CD4-positive, alpha-beta memory T cell (primary cell): Measurements from ENCODE around the gene CCDC174. TPM values are rescaled to one million over a fixed set of nuclear protein-coding genes. Genes with fewer than 3 reads are reported as not detected.

Experiments
- CTCF ChIA-PET: fragments of 350-600 bp; sonication (Branson Sonifier 250); formaldehyde crosslinking; loops from one replicate; lab custom pipeline; 2021; ENCODE audit warnings: inconsistent platforms; ENCODE audit not compliant: partially characterized antibody; lab: Charles Lee
- POLR2A ChIA-PET: fragments of 350-600 bp; sonication (Branson Sonifier 250); formaldehyde crosslinking; loops from one replicate; lab custom pipeline; 2021; ENCODE audit not compliant: partially characterized antibody; lab: Charles Lee
- DNase-seq, 5 donors: peaks; one replicate each; pipeline versions ENCODE4 v3.0.0 to v3.0.0-alpha.2; 2020 to 2022; ENCODE audit warnings: mixed read lengths in 1 of 5
- H3K27ac ChIP-seq: one replicate; pipeline ENCODE4 v1.7.0; 2013; ENCODE audit warnings: low read depth, low read length
- H3K27me3 ChIP-seq: 2 replicates; pipeline ENCODE4 v1.7.0; 2013; ENCODE audit warnings: mild to moderate bottlenecking, low read length, moderate library complexity; ENCODE audit not compliant: insufficient read depth
- H3K36me3 ChIP-seq: 2 replicates; pipeline ENCODE4 v1.7.0; 2013; ENCODE audit warnings: mild to moderate bottlenecking, low read length, moderate library complexity; ENCODE audit not compliant: insufficient read depth
- H3K4me1 ChIP-seq: 2 replicates; pipeline ENCODE4 v1.7.0; 2013; ENCODE audit warnings: mild to moderate bottlenecking, low read length, moderate library complexity; ENCODE audit not compliant: insufficient read depth
- H3K4me3 ChIP-seq, 2 donors: one replicate each; pipeline ENCODE4 v1.7.0; 2013; ENCODE audit warnings: low read length in 2 of 2, mild to moderate bottlenecking in 1 of 2
- H3K9me3 ChIP-seq, 2 donors: one replicate each; pipeline ENCODE4 v1.7.0; 2013; ENCODE audit warnings: low read length in 2 of 2, control low read depth in 1 of 2; ENCODE audit not compliant: control insufficient read depth in 1 of 2
- H3K27ac Mint-ChIP-seq, 7 donors: one replicate each; pipeline ENCODE4 v1.8.0; 2020 to 2021; ENCODE audit warnings: mixed read lengths in 7 of 7, mild to moderate bottlenecking in 6 of 7, inconsistent platforms in 3 of 7, moderate library complexity in 3 of 7
- H3K27me3 Mint-ChIP-seq, 2 donors: one replicate each; pipeline ENCODE4 v1.8.0; 2020 to 2021; ENCODE audit warnings: mixed read lengths in 2 of 2
- H3K36me3 Mint-ChIP-seq, 2 donors: one replicate each; pipeline ENCODE4 v1.8.0; 2020 to 2021; ENCODE audit warnings: mixed read lengths in 2 of 2, inconsistent platforms in 1 of 2, mild to moderate bottlenecking in 1 of 2
- H3K4me1 Mint-ChIP-seq, 4 donors: one replicate each; pipeline ENCODE4 v1.8.0; 2020 to 2021; ENCODE audit warnings: mixed read lengths in 4 of 4, mild to moderate bottlenecking in 1 of 4
- H3K4me3 Mint-ChIP-seq, 8 donors: one replicate each; pipeline ENCODE4 v1.8.0; 2020 to 2021; ENCODE audit warnings: mixed read lengths in 8 of 8, mild to moderate bottlenecking in 7 of 8, moderate library complexity in 6 of 8, inconsistent platforms in 3 of 8
- H3K9me3 Mint-ChIP-seq, 8 donors: one replicate each; pipeline ENCODE4 v1.8.0; 2020 to 2021; ENCODE audit warnings: mixed read lengths in 8 of 8, mild to moderate bottlenecking in 5 of 8, inconsistent platforms in 3 of 8, moderate library complexity in 1 of 8
- intact Hi-C: fragments of 100-400 bp; cut with micrococcal nuclease; formaldehyde crosslinking; loops from one replicate; pipeline ENCODE4 v1.15.1; 2023
- polyA plus RNA-seq, 2 donors: library from polyadenylated mRNA; unstranded; fragments of 300-500 nt; fragmentation: Illumina TruSeq; gene quantifications; one replicate each; pipeline ENCODE4 v1.2.3, GENCODE V29; 2021
- total RNA-seq, 2 experiments: library from RNA; stranded (reverse); gene quantifications; one replicate each; pipeline ENCODE4 v1.2.3, GENCODE V29; 2021

Gene CCDC174
- total and polyA plus RNA-seq, 4 experiments from 2014 or later = 20.0 to 51.8 (median 37.1) TPM

DNA sequence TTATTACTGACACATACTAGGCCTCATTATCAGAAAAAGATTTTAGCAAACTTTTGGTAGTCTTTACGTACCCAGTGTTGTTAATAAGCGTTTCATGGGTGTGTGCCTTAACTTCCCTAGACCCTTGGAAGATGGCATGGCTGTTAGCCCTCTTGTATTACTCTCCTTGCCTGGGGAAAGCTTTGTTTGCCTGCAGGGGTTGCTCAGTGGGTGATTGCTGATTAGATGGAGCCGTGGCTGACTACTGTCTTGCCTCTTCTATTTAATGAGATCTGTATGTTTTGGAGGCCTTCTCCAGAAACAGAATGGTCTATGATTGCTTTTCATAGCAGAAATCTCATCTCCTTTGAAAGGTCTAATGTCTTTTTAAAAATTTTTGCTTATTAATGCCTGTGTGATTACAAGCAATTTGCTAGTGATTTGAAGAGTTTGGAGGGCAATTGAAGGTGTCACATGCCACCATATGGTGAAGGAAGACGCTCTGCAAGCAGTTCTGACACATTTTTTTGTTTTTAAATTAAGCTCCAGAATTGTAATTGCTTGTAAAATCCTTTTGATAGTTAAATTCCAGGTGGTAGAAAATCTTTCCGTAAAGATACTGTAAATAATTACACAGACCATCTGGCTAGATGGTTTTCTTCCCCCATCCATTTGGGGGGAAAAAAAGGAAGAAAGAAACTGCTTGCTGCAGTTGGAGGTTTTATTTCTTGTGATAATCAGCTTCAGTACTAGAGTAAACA lies 12.0 kb downstream of the CCDC174 start:
- Histone ChIP-seq H3K4me3 (no peak overlapping the region), H3K4me1 (no peaks in the 10 kb centered on the region), H3K36me3 (peaks cover 94% of the 10 kb centered on the region), H3K27me3 (no peaks in the 10 kb centered on the region), H3K27ac (no peak overlapping the region), H3K9me3 (no peaks in the 10 kb centered on the region)
- POLR2A ChIA-PET = interaction anchor here (0.6 kb wide), 1 partner anchor 1166 kb away, joined by 3 read pairs; no protein-coding TSS in a partner anchor
- H3K27ac Mint-ChIP-seq = no peak overlapping the region
- intact Hi-C loops = no loop called here
- CTCF ChIA-PET = interaction anchor here (1.3 kb wide), 1 partner anchor 10 kb away, joined by 3 read pairs; no protein-coding TSS in a partner anchor
- H3K27me3 Mint-ChIP-seq = no peaks in the 10 kb centered on the region
- no peaks in the 10 kb centered on the region for H3K9me3 Mint-ChIP-seq
- H3K4me1 Mint-ChIP-seq = peaks cover 0 to 5% (median 3%) of the 10 kb centered on the region in 4 donors
- DNase-seq = no peak
- peaks cover 62 to 90% of the 10 kb centered on the region in 2 donors for H3K36me3 Mint-ChIP-seq
- no peak overlapping the region for H3K4me3 Mint-ChIP-seq

DNA sequence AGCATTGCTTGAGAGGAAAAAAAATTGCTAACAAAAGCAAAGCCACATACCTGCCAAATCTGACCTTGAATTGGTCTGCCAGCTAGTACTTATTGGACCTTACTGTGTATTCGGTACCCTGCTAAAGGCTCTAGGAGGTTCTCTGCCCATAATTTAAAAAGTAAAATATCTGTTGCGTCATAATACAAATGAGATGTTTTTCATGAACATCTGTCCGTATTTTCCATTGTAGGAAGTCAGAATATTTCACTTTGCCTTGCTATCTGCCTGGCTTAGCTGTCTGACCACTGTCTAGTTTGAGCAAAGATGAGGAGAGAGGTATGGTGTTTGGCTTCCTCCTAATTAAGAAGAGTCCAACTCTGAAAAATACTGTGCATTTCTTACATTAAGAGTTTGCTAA lies 12.6 kb downstream of the CCDC174 start:
- Mint-ChIP-seq H3K9me3 (no peaks in the 10 kb centered on the region), H3K36me3 (peaks cover 61 to 91% of the 10 kb centered on the region in 2 donors), H3K27ac (peak overlapping the region in 1 of 7 donors; percentile 6), H3K27me3 (no peaks in the 10 kb centered on the region), H3K4me3 (no peak overlapping the region), H3K4me1 (peaks cover 0 to 5% (median 3%) of the 10 kb centered on the region in 4 donors)
- no peak overlapping the region for H3K27ac ChIP-seq
- POLR2A ChIA-PET = interaction anchor here (0.6 kb wide), 1 partner anchor 1165 kb away, joined by 3 read pairs; no protein-coding TSS in a partner anchor
- CTCF ChIA-PET = interaction anchor here (1.3 kb wide), 1 partner anchor 11 kb away, joined by 3 read pairs; no protein-coding TSS in a partner anchor
- no peaks in the 10 kb centered on the region for H3K27me3 ChIP-seq
- intact Hi-C loops = no loop called here
- DNase-seq = no peak
- H3K4me1 ChIP-seq = no peaks in the 10 kb centered on the region
- no peak overlapping the region for H3K4me3 ChIP-seq
- H3K36me3 ChIP-seq = peaks cover 94% of the 10 kb centered on the region
- H3K9me3 ChIP-seq = no peaks in the 10 kb centered on the region

DNA sequence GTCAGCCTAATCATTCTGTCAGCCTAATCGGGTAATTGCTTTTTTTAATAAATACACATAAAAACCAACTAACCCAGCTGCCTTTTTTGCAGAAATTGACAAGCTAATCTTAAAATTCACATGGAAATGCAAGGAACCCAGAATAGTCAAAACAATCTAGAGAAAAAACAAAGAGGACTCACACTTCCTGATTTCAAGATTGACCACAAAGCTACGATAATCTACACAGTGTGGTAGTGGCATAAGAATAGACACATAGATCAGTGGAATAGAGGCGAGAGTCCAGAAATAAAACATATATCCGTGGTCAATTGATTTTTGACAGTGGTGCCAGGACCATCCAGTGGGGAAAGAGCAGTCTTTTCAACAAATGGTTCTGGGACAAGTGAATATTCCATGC lies 21.0 kb downstream of the CCDC174 start:
- no peaks in the 10 kb centered on the region for H3K27me3 Mint-ChIP-seq
- no peak overlapping the region for H3K27ac ChIP-seq
- no peaks in the 10 kb centered on the region for H3K9me3 ChIP-seq
- peaks cover 48 to 69% of the 10 kb centered on the region in 2 donors for H3K36me3 Mint-ChIP-seq
- ChIA-PET CTCF (interaction anchor here (0.7 to 2.3 kb wide), 5 partner anchors 13 to 255 kb away, joined by 3 to 24 read pairs (median 3); no protein-coding TSS in a partner anchor), POLR2A (interaction anchor here (1.2 kb wide), 1 partner anchor 20 kb away, joined by 3 read pairs; no protein-coding TSS in a partner anchor)
- H3K27me3 ChIP-seq = no peaks in the 10 kb centered on the region
- H3K9me3 Mint-ChIP-seq = peaks cover 0 to 2% (median 0%) of the 10 kb centered on the region in 8 donors
- intact Hi-C loops = no loop called here
- no peak overlapping the region for H3K4me3 ChIP-seq
- H3K27ac Mint-ChIP-seq = peak overlapping the region in 3 of 7 donors; percentile 8 to 60 (median 8)
- H3K4me1 ChIP-seq = no peaks in the 10 kb centered on the region
- peaks cover 0 to 3% (median 0%) of the 10 kb centered on the region in 4 donors for H3K4me1 Mint-ChIP-seq
- peaks cover 52% of the 10 kb centered on the region for H3K36me3 ChIP-seq
- H3K4me3 Mint-ChIP-seq = no peak overlapping the region
- no peak for DNase-seq

DNA sequence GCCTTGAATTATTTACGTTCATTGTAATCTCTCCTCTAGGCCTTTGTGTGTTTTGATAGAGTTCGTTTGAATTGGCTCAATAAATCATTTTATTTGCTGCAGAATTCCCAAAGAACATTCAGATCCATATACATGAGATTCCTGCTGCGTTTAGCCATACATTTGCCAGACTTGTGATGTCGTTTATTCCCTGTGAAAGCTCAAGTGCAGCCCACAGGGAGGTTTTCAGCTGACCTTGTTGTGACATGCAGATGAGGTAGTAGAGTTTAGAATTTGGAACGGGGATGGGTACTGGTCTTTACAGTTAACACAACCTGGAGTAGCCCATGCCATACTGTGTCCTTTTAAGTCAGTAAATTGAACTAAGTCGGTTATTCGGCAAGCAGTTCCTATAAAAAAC lies 23.3 kb downstream of the CCDC174 start, which contains the start of gene C3orf20:
Gene C3orf20, plus strand, starts transcription at position 301 of the 400 bp plus-strand sequence. CDS start 7,573 bp downstream, outside the sequence.
- no peaks in the 10 kb centered on the region for H3K27me3 Mint-ChIP-seq
- intact Hi-C loops = no loop called here
- peaks cover 0 to 3% (median 0%) of the 10 kb centered on the region in 4 donors for H3K4me1 Mint-ChIP-seq
- H3K36me3 ChIP-seq = peaks cover 31% of the 10 kb centered on the region
- H3K36me3 Mint-ChIP-seq = peaks cover 46 to 57% of the 10 kb centered on the region in 2 donors
- no peaks in the 10 kb centered on the region for H3K4me1 ChIP-seq
- peaks cover 0 to 7% (median under 1%) of the 10 kb centered on the region in 8 donors for H3K9me3 Mint-ChIP-seq
- peak within 1 kb of the TSS in 1 of 7 donors; percentile 46 for H3K27ac Mint-ChIP-seq
- H3K27ac ChIP-seq = no peak within 1 kb of the TSS
- ChIA-PET POLR2A (no interaction called here), CTCF (interaction anchor here (1.4 kb wide), 2 partner anchors 242 to 252 kb away, joined by 3 to 4 read pairs; no protein-coding TSS in a partner anchor)
- H3K27me3 ChIP-seq = no peaks in the 10 kb centered on the region
- H3K4me3 ChIP-seq = no peak within 1 kb of the TSS
- H3K4me3 Mint-ChIP-seq = no peak within 1 kb of the TSS
- DNase-seq = peak in 1 of 5 donors; percentile 24
- no peaks in the 10 kb centered on the region for H3K9me3 ChIP-seq

DNA sequence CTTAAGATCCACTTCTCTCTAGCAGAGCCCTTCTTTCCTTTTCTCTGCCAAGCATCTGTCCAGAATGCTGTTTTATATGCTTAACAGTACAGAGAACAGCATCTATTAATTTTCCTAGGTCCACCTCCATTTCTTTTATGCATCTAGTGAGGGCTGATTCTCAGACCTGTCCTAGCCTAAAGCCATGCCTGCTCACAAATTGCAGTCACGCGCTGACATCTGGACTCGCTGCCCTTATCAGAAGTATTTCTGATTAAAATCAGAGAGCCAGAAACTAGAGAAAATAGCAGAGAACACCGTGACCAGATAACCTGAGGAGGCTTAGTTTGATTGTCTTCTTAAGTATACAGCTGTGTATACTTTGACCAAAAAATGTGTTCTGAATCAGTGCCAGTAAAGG lies 25.3 kb downstream of the CCDC174 start:
- CTCF ChIA-PET = interaction anchor here (2.0 kb wide), 1 partner anchor 244 kb away, joined by 6 read pairs; no protein-coding TSS in a partner anchor
- no peaks in the 10 kb centered on the region for H3K4me1 ChIP-seq
- Mint-ChIP-seq H3K27me3 (no peaks in the 10 kb centered on the region), H3K9me3 (peaks cover 0 to 12% (median 5%) of the 10 kb centered on the region in 8 donors), H3K27ac (peak overlapping the region in 2 of 7 donors; percentile 44 to 62), H3K36me3 (peaks cover 33 to 36% of the 10 kb centered on the region in 2 donors), H3K4me3 (peak overlapping the region in 1 of 8 donors; percentile 29), H3K4me1 (peaks cover 0 to 3% (median 0%) of the 10 kb centered on the region in 4 donors)
- POLR2A ChIA-PET = no interaction called here
- H3K27ac ChIP-seq = no peak overlapping the region
- H3K9me3 ChIP-seq = no peaks in the 10 kb centered on the region
- H3K36me3 ChIP-seq = peaks cover 11% of the 10 kb centered on the region
- H3K4me3 ChIP-seq = no peak overlapping the region
- intact Hi-C loops = no loop called here
- DNase-seq = no peak
- H3K27me3 ChIP-seq = no peaks in the 10 kb centered on the region

DNA sequence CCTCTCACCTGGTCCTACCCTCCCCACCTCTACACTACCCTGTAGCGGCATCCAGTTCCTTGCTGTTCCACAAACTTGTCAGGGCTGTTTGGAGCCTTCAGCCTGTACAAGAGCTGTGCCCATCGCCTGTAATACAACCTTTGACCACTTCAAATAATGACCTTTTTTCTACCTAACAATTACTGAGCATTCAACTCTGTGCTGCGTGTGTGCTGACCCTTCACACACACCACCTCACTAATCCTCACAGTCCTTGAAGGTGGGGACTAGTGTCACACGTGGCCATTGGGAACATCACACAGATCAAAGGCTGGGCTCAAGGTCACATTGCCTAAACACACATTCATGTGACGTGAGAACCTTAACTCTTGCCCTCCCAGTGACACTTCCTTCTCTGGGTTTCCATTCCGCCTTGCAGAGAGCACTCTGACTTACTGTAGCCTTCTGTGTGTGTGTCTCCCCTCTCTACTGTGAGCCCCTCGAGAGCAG lies 26.5 kb downstream of the CCDC174 start:
- Mint-ChIP-seq H3K4me1 (no peaks in the 10 kb centered on the region), H3K27ac (no peak overlapping the region), H3K27me3 (no peaks in the 10 kb centered on the region), H3K36me3 (peaks cover 24 to 28% of the 10 kb centered on the region in 2 donors), H3K4me3 (no peak overlapping the region), H3K9me3 (peaks cover 0 to 12% (median 5%) of the 10 kb centered on the region in 8 donors)
- H3K27ac ChIP-seq = no peak overlapping the region
- H3K36me3 ChIP-seq = no peaks in the 10 kb centered on the region
- H3K27me3 ChIP-seq = no peaks in the 10 kb centered on the region
- DNase-seq = no peak
- POLR2A ChIA-PET = no interaction called here
- no peaks in the 10 kb centered on the region for H3K9me3 ChIP-seq
- CTCF ChIA-PET = interaction anchor here (1.6 kb wide), 1 partner anchor 243 kb away, joined by 3 read pairs; no protein-coding TSS in a partner anchor
- intact Hi-C loops = no loop called here
- no peaks in the 10 kb centered on the region for H3K4me1 ChIP-seq
- no peak overlapping the region for H3K4me3 ChIP-seq

DNA sequence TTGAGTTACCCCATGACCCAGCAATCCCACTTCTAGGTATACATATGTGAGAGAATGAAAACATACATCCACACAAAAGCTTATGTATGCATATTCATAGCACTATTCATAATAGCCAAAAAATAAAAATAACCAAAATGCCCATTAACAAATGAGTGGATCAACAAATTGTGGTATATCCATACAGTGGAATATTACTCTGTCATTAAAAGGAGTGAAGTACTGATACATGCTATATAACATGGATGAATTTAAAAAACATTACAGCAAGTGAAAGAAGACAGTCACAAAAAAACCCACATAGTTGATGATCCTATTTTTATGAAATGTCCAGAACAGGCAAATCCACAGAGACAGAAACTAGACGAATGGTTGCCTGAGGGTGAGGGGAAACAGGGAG lies 28.6 kb downstream of the CCDC174 start:
- Histone ChIP-seq H3K27me3 (no peaks in the 10 kb centered on the region), H3K36me3 (no peaks in the 10 kb centered on the region), H3K4me3 (no peak overlapping the region), H3K27ac (no peak overlapping the region), H3K4me1 (no peaks in the 10 kb centered on the region), H3K9me3 (no peaks in the 10 kb centered on the region)
- H3K4me3 Mint-ChIP-seq = no peak overlapping the region
- intact Hi-C loops = no loop called here
- H3K9me3 Mint-ChIP-seq = peaks cover 0 to 12% (median 5%) of the 10 kb centered on the region in 8 donors
- no peaks in the 10 kb centered on the region for H3K27me3 Mint-ChIP-seq
- no peaks in the 10 kb centered on the region for H3K4me1 Mint-ChIP-seq
- ChIA-PET CTCF (no interaction called here), POLR2A (no interaction called here)
- no peak overlapping the region for H3K27ac Mint-ChIP-seq
- peaks cover 15 to 24% of the 10 kb centered on the region in 2 donors for H3K36me3 Mint-ChIP-seq
- no peak for DNase-seq
